AG08396 (cell line): ENCODE results near the gene FFAR1.
A peak's percentile ranks its signal among the peaks of the same experiment; 100 is the strongest.
"Not testable (repeated sequence)": the region's sequence is repeated elsewhere in the genome, so short reads cannot be mapped to it uniquely, and the experiment has no call there.

Experiments used
- DNase-seq: peaks from one replicate; pipeline ENCODE4 v3.0.0; 2012; ENCODE audit warnings: low spot score, mixed read lengths

Gene FFAR1

GRCh38 chr19:35341565-35342225, 6.0 kb upstream of the FFAR1 start:
- DNase-seq: no peak

- DNase-seq: no peak
Measured at GRCh38 chr19:35342430-35342829, 5.3 kb upstream of the FFAR1 start.

- DNase-seq: no peak
Measured at GRCh38 chr19:35344511-35345031, 3.1 kb upstream of the FFAR1 start.

GRCh38 chr19:35345671-35346111, 2.0 kb upstream of the FFAR1 start:
- DNase-seq: no peak

GRCh38 chr19:35346193-35347052, 1.3 kb upstream of the FFAR1 start:
- no peak for DNase-seq

GRCh38 chr19:35347930-35348298, 212 bp downstream of the FFAR1 start:
- no peak for DNase-seq

GRCh38 chr19:35348911-35349611, 1.4 kb downstream of the FFAR1 start:
- DNase-seq: no peak

- no peak for DNase-seq
Measured at GRCh38 chr19:35349614-35350521, 2.2 kb downstream of the FFAR1 start.

GRCh38 chr19:35350591-35350990, 2.9 kb downstream of the FFAR1 start:
- DNase-seq: no peak

GRCh38 chr19:35351411-35352176, 3.9 kb downstream of the FFAR1 start:
- DNase-seq: no peak

- DNase-seq: no peak
Measured at GRCh38 chr19:35352177-35352447, 4.4 kb downstream of the FFAR1 start.

GRCh38 chr19:35352448-35353304, 5.0 kb downstream of the FFAR1 start:
- DNase-seq: peak; percentile 90

GRCh38 chr19:35353635-35354034, 5.9 kb downstream of the FFAR1 start:
- no peak for DNase-seq

GRCh38 chr19:35354898-35355297, 7.2 kb downstream of the FFAR1 start:
- no peak for DNase-seq

GRCh38 chr19:35355791-35356460, 8.2 kb downstream of the FFAR1 start:
- DNase-seq: no peak

GRCh38 chr19:35357867-35358573, 10.3 kb downstream of the FFAR1 start, which contains the start of gene FFAR3:
Gene FFAR3, plus strand, starts transcription at chr19:35358460. Its CDS starts 431 bp downstream, at chr19:35358891.
- DNase-seq: no peak

- not testable (repeated sequence) for DNase-seq
Measured at GRCh38 chr19:35358834-35359233, 11.1 kb downstream of the FFAR1 start.

GRCh38 chr19:35359395-35359794, 11.7 kb downstream of the FFAR1 start:
- not testable (repeated sequence) for DNase-seq

- not testable (repeated sequence) for DNase-seq
Measured at GRCh38 chr19:35360081-35360480, 12.4 kb downstream of the FFAR1 start.
